Measurements from ENCODE around the gene ATP6V0A4. TPM values are rescaled to one million over a fixed set of nuclear protein-coding genes. Genes with fewer than 3 reads are reported as not detected.

The ATP6V0A4 gene
- 1.1 to 2.0 TPM (median 1.3 TPM) in 3 replicates for total RNA-seq (2021)
- percentile 21 among the genes with signal in this experiment for Bru-seq, nascent RNA
- long read RNA-seq, experiment 1, partial matches to known transcripts: 1 of 10 reads
- long read RNA-seq, experiment 1, other reads (novel, unspliced or antisense): 5 of 10 reads
- long read RNA-seq, experiment 2, partial matches to known transcripts: 2 of 2 reads
- long read RNA-seq, experiment 2, other reads (novel, unspliced or antisense): 0 of 2 reads
- long read RNA-seq, experiment 3, partial matches to known transcripts: 1 of 4 reads
- long read RNA-seq, experiment 3, other reads (novel, unspliced or antisense): 3 of 4 reads

GRCh38 chr7:138797715-138798320 lies at the start of gene ATP6V0A4, which contains the start of gene TMEM213:
Gene ATP6V0A4, minus strand, starts transcription at chr7:138798196. Its CDS starts 26,949 bp downstream, at chr7:138771247.
Gene TMEM213, plus strand, starts transcription at chr7:138797994. Its CDS starts 111 bp downstream, at chr7:138798105.
- Mint-ChIP-seq H3K36me3 (no peaks in the 10 kb centered on the region), H3K4me1 (peaks cover 45% of the 10 kb centered on the region), H3K4me3 (peak within 1 kb of the TSS; percentile 57), H3K27me3 (ENCODE audit: low read depth) (no peaks in the 10 kb centered on the region), H3K27ac (peak within 1 kb of the TSS; percentile 55), H3K9me3 (no peaks in the 10 kb centered on the region)
- DNase-seq (ENCODE audit: low spot score): peak; percentile 72
- ChIA-PET CTCF (interaction anchor here (0.5 to 2.7 kb wide), 26 partner anchors 10 to 1171 kb away, joined by 3 to 24 read pairs (median 3); no protein-coding TSS in a partner anchor), POLR2A (interaction anchor here (0.5 kb wide), 1 partner anchor 189 kb away, joined by 3 read pairs; no protein-coding TSS in a partner anchor)
- peak; percentile 96 for ATAC-seq
- TF ChIP-seq ZBTB43 (CRISPR knock-in tag; IDR thresholded peaks at IDR 0.05) (no peak), TP53 (CRISPR knock-in tag; IDR thresholded peaks at IDR 0.05) (no peak), PRRX2 (CRISPR knock-in tag; IDR thresholded peaks at IDR 0.05) (no peak), ZNF121 (CRISPR knock-in tag; IDR thresholded peaks at IDR 0.05) (peak; percentile 67; the same call in 1 of the 2 replicates), ELF4 (CRISPR knock-in tag; IDR thresholded peaks at IDR 0.05; ENCODE audit: low read depth) (no peak), RELA (CRISPR knock-in tag; IDR thresholded peaks at IDR 0.05; ENCODE audit: borderline replicate concordance) (no peak), IRF2 (CRISPR knock-in tag; IDR thresholded peaks at IDR 0.05; ENCODE audit: borderline replicate concordance, low read depth) (no peak), ATF3 (CRISPR knock-in tag; conservative IDR thresholded peaks at IDR 0.05) (no peak), GRHL2 (CRISPR knock-in tag; IDR thresholded peaks at IDR 0.05; ENCODE audit: insufficient replicate concordance, severe bottlenecking) (no peak), SMAD3 (CRISPR knock-in tag; IDR thresholded peaks at IDR 0.05; ENCODE audit: borderline replicate concordance) (no peak), ZNF317 (CRISPR knock-in tag; IDR thresholded peaks at IDR 0.05; ENCODE audit: borderline replicate concordance, low read depth) (no peak), KAT7 (CRISPR knock-in tag; IDR thresholded peaks at IDR 0.05; ENCODE audit: borderline replicate concordance) (no peak), RORB (CRISPR knock-in tag; IDR thresholded peaks at IDR 0.05) (no peak), ESRRA (CRISPR knock-in tag; IDR thresholded peaks at IDR 0.05; ENCODE audit: borderline replicate concordance) (no peak), ZBTB21 (CRISPR knock-in tag; IDR thresholded peaks at IDR 0.05; ENCODE audit: borderline replicate concordance) (no peak), USF2 (CRISPR knock-in tag; IDR thresholded peaks at IDR 0.05) (0 out of 2 replicates have a peak, but pooled peaks have one; percentile 16), ZNF423 (CRISPR knock-in tag; IDR thresholded peaks at IDR 0.05) (peak; percentile 72), ZSCAN18 (CRISPR knock-in tag; IDR thresholded peaks at IDR 0.05) (no peak), ZNF281 (CRISPR knock-in tag; IDR thresholded peaks at IDR 0.05) (peak; percentile 25; the same call in 1 of the 2 replicates), ARID4B (CRISPR knock-in tag; IDR thresholded peaks at IDR 0.05; ENCODE audit: borderline replicate concordance) (no peak), NFATC4 (CRISPR knock-in tag; IDR thresholded peaks at IDR 0.05) (no peak), EMX1 (CRISPR knock-in tag; IDR thresholded peaks at IDR 0.05) (no peak), TCF7 (CRISPR knock-in tag; IDR thresholded peaks at IDR 0.05; ENCODE audit: low read depth) (no peak), NFYB (CRISPR knock-in tag; conservative IDR thresholded peaks at IDR 0.05; ENCODE audit: low read depth) (no peak), MAX (CRISPR knock-in tag; IDR thresholded peaks at IDR 0.05) (peak; percentile 52; the same call in 1 of the 2 replicates), SOX15 (CRISPR knock-in tag; IDR thresholded peaks at IDR 0.05) (no peak)
